RWPE2 (cell line): ENCODE results near the gene TENM4.
"Not testable (repeated sequence)": the region's sequence is repeated elsewhere in the genome, so short reads cannot be mapped to it uniquely, and the experiment has no call there.

Experiments
- ATAC-seq: fragments of 200-7000 bp; cut with Tn5 transposase; 3 replicates; pipeline ENCODE4 v1.9.1; 2021; ENCODE audit warnings: low read depth
- DNase-seq: peaks from one replicate; pipeline ENCODE4 v3.0.0-alpha.2; 2020; ENCODE audit warnings: low spot score
- H3K27ac ChIP-seq: fragments of 450-650 bp; 2 replicates; pipeline ENCODE4 v1.5.1; 2017; ENCODE audit warnings: mild to moderate bottlenecking; ENCODE audit not compliant: poor library complexity, severe bottlenecking
- H3K27me3 ChIP-seq: fragments of 250-450 bp; sonication (Bioruptor Pico); 2 replicates; pipeline ENCODE4 v1.5.1; 2021; ENCODE audit warnings: mild to moderate bottlenecking, moderate library complexity; ENCODE audit not compliant: insufficient read depth, poor library complexity, severe bottlenecking
- H3K36me3 ChIP-seq: fragments of 250-450 bp; sonication (Bioruptor Pico); 2 replicates; pipeline ENCODE4 v1.5.1; 2020; ENCODE audit warnings: low read depth, mild to moderate bottlenecking, moderate library complexity
- H3K4me1 ChIP-seq: fragments of 250-450 bp; sonication (Bioruptor Pico); 2 replicates; pipeline ENCODE4 v1.5.1; 2021; ENCODE audit warnings: mild to moderate bottlenecking, moderate library complexity; ENCODE audit not compliant: insufficient read depth, poor library complexity, severe bottlenecking
- H3K4me3 ChIP-seq: fragments of 250-450 bp; sonication (Bioruptor Pico); 2 replicates; pipeline ENCODE4 v1.5.1; 2021; ENCODE audit warnings: mild to moderate bottlenecking, moderate library complexity; ENCODE audit not compliant: severe bottlenecking
- H3K9me3 ChIP-seq: fragments of 250-450 bp; sonication (Bioruptor Pico); 2 replicates; pipeline ENCODE4 v1.5.1; 2021; ENCODE audit warnings: mild to moderate bottlenecking, moderate library complexity; ENCODE audit not compliant: severe bottlenecking
- CTCF ChIP-seq: fragments of 450-650 bp; IDR thresholded peaks from one replicate; pipeline ENCODE4 v1.5.1; 2017; ENCODE audit warnings: mild to moderate bottlenecking, moderate library complexity; ENCODE audit not compliant: poor library complexity, severe bottlenecking

TENM4 gene

GRCh38 chr11:78828676-78829075 lies 612.2 kb downstream of the TENM4 start:
- Histone ChIP-seq H3K27me3 (no peaks in the 10 kb centered on the region), H3K36me3 (no peaks in the 10 kb centered on the region), H3K4me1 (no peaks in the 10 kb centered on the region), H3K27ac (no peak overlapping the region), H3K9me3 (no peaks in the 10 kb centered on the region), H3K4me3 (no peak overlapping the region)
- no peak for TF ChIP-seq CTCF
- ATAC-seq = no peak
- no peak for DNase-seq

- not testable (repeated sequence) for H3K9me3 ChIP-seq, H3K27me3 ChIP-seq, H3K36me3 ChIP-seq, H3K4me3 ChIP-seq, DNase-seq, H3K27ac ChIP-seq, ATAC-seq, H3K4me1 ChIP-seq
Observed at GRCh38 chr11:78827291-78827690, 613.5 kb downstream of the TENM4 start.

- no peak for ATAC-seq
- H3K9me3 ChIP-seq = no peaks in the 10 kb centered on the region
- no peak overlapping the region for H3K27ac ChIP-seq
- H3K36me3 ChIP-seq = no peaks in the 10 kb centered on the region
- H3K27me3 ChIP-seq = no peaks in the 10 kb centered on the region
- DNase-seq = no peak
- TF ChIP-seq CTCF = no peak
- H3K4me3 ChIP-seq = no peak overlapping the region
- H3K4me1 ChIP-seq = peaks cover 2% of the 10 kb centered on the region
Observed at GRCh38 chr11:78825591-78826020, 615.2 kb downstream of the TENM4 start.

GRCh38 chr11:78823588-78823987 lies 617.2 kb downstream of the TENM4 start:
- Histone ChIP-seq H3K4me1 (peaks cover 2% of the 10 kb centered on the region), H3K4me3 (no peak overlapping the region), H3K9me3 (no peaks in the 10 kb centered on the region), H3K27me3 (no peaks in the 10 kb centered on the region), H3K27ac (no peak overlapping the region), H3K36me3 (no peaks in the 10 kb centered on the region)
- TF ChIP-seq CTCF = no peak
- no peak for ATAC-seq
- no peak for DNase-seq

- H3K4me3 ChIP-seq = no peak overlapping the region
- ATAC-seq (no peak), DNase-seq (no peak)
- TF ChIP-seq CTCF = no peak
- no peaks in the 10 kb centered on the region for H3K27me3 ChIP-seq
- H3K9me3 ChIP-seq = no peaks in the 10 kb centered on the region
- H3K4me1 ChIP-seq = peaks cover 2% of the 10 kb centered on the region
- no peaks in the 10 kb centered on the region for H3K36me3 ChIP-seq
- no peak overlapping the region for H3K27ac ChIP-seq
Observed at GRCh38 chr11:78822931-78823423, 617.9 kb downstream of the TENM4 start.
